OCI-M1 (cell line): ENCODE results near the gene WFDC1.
"Not testable (repeated sequence)": the region's sequence is repeated elsewhere in the genome, so short reads cannot be mapped to it uniquely, and the experiment has no call there.

Experiments used
- DNase-seq: peaks from one replicate; lab custom pipeline; 2025; lab: John Stamatoyannopoulos, UW

Gene WFDC1

DNA sequence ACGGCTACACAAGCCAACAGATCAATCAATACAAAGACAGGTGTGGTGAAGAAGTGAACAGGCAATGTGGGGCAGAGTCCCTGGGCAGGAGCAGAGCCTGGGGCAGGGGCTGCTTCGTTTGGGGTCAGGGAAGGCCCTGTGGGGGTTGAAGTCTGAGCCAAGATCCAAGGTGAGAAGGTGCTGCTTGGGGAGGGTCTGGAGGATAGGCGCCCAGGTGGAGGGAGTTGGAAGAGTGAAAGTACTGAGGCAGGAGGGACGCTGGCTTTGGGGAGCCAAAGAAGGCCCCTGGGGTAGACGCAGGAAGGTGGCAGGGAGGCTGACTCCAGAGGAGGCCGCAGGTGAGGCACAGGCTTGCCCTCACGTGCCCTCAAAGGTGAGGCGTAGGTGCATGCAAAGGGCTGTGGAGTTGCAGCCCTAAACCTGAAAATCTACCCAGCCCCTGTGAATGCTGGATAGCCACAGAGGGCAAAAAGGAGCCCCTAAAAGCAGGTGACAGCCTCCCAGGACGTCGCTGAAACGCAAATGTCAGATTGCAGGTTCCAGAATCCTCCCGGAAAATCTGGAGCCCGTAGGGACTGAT lies 33.3 kb downstream of the WFDC1 start:
- DNase-seq, result no peak

- no peak for DNase-seq
These were observed 34.3 kb downstream of the WFDC1 start for GRCh38 chr16:84329016-84329415.

DNA sequence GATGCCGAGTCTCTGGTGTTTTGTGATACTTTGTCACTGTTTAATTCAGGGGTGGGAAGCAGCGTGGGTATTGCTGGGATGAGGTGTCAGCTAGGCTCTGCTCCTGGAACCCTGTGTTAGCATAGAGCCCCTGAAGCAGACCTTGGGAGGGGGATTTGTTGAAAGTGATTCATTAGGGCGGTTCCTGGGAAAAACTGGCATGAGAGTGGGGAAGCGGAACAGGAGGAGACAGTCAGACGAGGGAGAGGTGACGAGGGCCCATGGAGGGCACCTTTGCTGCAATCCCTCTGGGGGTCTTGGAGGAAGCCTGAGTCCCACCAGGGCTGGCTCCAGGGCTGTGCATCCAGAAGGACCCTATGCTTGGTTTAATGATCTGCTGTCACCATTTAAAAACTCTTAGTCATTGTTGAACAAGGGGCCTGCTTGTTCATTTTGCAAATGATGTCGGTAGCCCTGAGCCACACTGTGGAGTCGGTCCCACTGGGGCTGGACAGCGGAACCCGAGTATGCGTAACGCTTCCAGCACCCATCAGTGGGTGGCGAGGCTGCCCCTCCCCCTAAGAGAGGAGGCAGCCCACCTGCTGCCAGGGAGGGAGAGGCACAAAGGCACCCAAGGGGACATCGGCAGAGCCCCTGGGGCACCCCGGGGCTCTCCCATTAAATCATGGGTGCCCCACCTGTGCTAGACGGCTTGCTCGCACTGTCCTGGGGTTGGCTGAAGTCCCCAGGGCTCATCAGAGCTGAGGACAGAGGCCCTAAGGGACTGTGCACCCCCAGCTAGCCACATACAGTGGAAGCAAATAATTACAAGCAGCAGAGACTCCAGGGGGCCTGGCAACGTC lies 35.4 kb downstream of the WFDC1 start:
- no peak for DNase-seq

DNA sequence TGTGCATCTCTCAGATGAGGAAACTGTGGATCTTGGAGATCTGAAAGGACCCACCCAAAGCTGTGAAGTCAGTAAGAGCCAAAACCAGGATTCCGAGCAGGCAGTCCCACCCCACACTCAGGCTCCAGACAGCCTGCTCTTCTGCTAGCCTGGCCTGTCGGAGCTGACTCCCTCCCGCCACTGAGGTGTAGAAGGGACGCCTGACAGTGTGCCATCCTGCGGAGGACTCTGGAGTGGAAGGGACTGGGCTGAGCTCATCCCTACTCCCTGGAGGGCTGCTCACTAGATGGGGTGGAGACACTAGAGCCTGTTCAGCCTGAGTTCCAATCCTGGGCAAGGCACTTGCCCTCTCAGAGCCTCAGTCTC lies 36.0 kb downstream of the WFDC1 start:
- DNase-seq, result no peak

- no peak for DNase-seq
These were observed 37.5 kb downstream of the WFDC1 start for GRCh38 chr16:84331998-84332780.

DNA sequence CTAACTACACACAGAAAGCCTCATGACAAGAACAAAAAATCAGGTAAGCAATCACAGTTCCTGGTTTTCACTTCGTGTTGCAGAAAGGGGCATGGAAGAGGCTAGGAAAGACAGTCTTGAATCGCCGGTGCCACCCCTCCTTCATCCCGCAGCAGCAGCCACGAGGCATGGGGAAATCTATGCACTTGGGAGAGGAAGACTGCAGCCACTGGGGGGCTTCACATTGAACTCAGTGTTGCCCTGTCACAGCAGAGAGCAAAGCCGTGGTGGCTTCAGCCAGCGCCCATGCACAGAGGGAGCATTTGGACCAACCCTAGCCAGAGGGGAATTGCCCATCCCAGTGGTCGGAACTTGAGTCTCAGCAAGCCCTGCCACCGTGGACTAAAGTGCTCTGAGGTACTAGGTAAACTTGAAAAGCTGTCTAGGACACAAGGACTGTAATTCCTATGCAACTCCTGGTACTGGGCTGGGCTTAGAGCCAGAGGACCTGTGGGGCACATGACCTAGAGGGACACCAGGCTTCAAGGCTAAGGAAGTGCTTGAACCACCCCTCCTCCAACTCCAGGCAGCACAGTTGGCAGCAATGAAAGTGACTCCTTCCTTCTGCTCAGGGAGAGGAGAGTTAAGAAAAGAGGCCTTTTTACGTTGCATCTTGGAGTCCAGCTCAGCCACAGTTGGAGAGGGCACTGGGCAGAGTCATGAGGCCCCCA lies 38.5 kb downstream of the WFDC1 start:
- DNase-seq, result peak; percentile 2

GRCh38 chr16:84334058-84334457 lies 39.4 kb downstream of the WFDC1 start:
- no peak for DNase-seq

- DNase-seq, result no peak
These were observed 39.8 kb downstream of the WFDC1 start for GRCh38 chr16:84334482-84334881.

DNA sequence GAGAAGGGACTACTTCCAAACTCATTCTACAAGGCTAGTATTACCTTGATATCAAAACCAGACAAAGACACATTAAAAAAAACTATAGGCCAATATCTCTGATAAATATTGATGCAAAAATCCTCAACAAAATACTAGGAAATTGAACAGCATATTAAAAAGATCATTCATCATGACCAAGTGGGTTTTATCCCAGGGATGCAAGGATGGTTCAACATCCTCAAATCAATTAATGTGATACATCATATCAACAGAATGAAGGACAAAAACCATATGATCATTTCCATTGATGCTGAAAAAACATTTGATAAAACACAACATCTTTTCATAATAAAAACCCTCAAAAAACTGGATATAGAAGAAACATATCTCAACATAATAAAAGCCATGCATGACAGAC lies 42.6 kb downstream of the WFDC1 start:
- not testable (repeated sequence) for DNase-seq

DNA sequence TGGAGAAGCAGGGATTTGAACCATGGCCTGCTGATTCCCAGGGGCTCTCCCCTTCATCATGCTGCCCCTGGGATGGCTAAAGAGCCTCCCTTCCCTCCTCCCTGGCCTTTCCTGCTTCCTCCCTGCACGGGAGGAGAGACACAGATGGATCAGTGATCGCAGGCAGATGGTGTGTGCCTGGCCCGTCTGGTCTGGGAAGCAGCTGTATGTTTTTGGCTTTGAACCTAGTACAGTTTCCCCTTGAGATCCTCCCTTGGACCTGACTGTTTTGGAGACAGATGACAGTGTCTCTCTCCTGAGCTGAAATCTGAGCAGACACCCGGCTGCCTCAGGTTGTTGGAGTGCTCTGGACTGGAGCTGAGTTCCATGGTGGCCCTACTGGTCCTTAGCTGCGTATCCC lies 44.6 kb downstream of the WFDC1 start:
- no peak for DNase-seq

GRCh38 chr16:84339766-84340165 lies 45.1 kb downstream of the WFDC1 start:
- DNase-seq, result no peak

DNA sequence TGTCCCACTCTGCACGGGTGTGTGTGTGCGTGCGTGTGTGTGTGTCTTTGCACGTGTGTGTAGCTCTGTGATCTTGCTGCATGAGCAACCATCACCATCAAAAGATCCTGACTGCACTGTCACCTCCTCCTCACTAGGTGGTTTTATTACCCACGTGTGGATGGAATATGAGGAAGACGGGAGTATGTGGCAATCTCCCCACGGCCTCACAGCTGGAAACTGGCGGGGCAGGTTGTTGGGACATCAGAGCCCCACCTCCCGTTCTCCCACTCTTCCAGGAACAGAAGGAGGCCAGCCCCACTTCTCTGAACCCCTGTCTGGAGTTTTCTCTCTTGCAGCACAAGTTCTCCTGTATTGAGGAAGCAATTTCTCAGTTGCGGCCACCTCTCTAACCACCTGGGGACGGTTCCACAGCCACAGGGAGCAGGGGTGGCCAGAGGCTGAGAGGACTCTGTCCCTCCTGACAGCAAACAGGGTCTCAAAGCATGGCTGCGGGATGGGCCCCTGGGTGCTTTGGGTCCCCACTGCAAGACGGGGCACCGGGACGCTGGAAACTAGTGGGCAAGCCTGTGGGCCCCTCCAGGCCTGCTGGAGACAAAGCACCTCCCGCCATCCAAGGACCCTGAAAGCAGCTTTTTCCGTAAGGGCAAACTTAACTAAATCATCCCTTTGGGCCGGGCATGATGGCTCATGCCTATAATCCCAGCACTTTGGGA lies 45.8 kb downstream of the WFDC1 start:
- DNase-seq, result no peak

DNA sequence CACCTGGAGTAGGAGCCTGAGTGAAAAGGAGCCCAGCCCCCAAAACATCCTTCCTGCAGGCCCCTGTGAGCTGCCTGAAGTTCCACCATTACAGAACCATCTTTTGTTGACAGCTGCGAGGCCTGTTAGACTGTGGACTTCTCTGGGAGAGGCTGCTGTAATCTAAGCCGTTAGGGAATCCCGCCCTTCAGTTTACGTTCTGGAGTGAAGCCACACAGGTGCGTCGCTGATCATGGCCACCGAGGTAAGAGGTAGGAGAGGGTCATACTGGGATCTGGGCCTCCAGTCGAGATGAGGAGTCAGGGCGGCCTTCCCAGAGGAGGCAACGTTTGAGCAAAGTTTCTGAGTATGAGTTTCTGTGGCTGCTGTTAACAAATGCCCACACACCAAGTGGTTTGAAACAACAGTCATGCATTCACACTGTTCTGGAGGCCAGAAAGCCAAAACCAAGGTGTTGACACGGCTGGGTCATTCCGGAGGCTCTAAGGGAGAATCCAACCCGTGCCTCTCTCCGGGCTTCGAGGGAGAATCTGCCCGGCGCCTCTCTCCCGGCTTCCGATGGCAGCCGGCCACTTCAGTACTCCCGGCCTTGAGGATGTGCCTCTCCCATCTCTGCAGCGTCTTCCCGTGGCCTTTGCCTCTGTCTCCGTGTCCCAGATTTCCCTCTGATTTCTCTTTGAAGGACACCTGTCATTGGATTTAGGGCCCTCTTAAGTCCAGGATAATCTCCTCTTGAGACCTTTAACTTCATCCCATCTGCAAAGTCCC lies 47.0 kb downstream of the WFDC1 start:
- DNase-seq, result no peak

GRCh38 chr16:84343800-84344199 lies 49.1 kb downstream of the WFDC1 start:
- DNase-seq, result not testable (repeated sequence)

DNA sequence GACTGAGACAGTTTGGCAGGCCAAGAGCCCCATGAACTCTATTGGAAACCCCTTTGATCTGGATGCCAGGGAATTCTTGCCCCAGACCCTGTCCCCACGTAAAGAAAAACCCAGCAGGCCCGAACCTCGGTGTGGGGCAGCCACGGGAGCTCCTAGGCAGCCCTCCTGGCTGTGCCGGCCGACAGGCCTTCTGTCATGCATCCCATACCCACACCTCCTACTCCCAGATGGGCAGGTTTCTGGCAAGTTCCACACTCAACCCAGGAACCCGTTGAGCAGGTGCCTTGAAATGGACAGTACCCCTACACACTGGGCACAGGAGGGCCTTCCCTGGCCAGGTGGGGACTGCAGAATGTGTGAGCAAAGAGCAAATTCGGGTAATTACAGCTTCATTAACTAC lies 50.1 kb downstream of the WFDC1 start:
- no peak for DNase-seq

GRCh38 chr16:84347161-84347560 lies 52.5 kb downstream of the WFDC1 start:
- DNase-seq, result no peak

- DNase-seq, result peak; percentile 2
These were observed 53.8 kb downstream of the WFDC1 start for GRCh38 chr16:84348386-84348888.

- no peak for DNase-seq
These were observed 55.4 kb downstream of the WFDC1 start for GRCh38 chr16:84349862-84350684.

DNA sequence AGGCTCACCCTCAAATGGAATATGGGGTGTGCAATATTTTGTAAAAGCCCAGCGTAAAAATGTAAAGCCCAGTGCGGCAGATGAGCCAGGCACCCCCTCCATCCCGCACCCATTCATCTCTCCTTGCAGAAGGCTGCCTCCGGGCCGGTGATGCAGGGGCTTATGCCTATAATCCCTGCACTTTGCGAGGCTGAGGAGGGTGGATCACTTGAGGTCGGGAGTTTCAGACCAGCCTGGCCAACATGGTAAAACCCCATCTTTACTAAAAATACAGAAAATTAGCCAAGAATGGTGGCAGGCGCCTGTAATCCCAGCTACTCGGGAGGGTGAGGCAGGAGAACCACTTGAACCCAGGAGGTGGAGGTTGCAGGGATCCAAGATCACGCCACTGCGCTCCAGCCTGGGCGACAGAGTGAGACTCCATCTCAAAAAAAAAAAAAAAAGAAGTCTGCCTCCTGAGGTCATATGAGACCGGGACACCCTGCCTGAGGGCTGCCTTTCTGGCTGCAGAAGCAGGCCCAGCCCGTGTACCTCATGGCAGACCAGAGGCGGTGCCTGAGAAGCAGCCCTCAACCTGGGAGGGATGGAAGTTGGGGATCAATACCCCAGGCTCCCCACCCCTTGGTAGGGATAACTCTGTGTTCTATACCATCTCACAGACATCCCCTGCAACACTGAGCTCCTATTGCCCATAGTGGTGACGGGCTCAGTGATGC lies 56.2 kb downstream of the WFDC1 start:
- DNase-seq, result no peak
